Endothelial cell (in vitro differentiated cells): Measurements from ENCODE around the gene FOXO6. TPM values are rescaled to one million over a fixed set of nuclear protein-coding genes. Genes with fewer than 3 reads are reported as not detected.

ENCODE experiments used
- DNase-seq: peaks from one replicate; pipeline ENCODE4 v3.0.0; 2021; ENCODE audit warnings: low spot score
- H3K27ac Mint-ChIP-seq: one replicate; pipeline ENCODE4 v1.8.0; 2021; ENCODE audit warnings: mixed read lengths, inconsistent platforms; ENCODE audit not compliant: unreplicated experiment
- H3K27me3 Mint-ChIP-seq: one replicate; pipeline ENCODE4 v1.8.0; 2021; ENCODE audit warnings: mild to moderate bottlenecking, moderate library complexity, mixed read lengths, inconsistent platforms; ENCODE audit not compliant: unreplicated experiment
- H3K36me3 Mint-ChIP-seq: one replicate; pipeline ENCODE4 v1.8.0; 2021; ENCODE audit warnings: mild to moderate bottlenecking, low read depth, mixed read lengths, inconsistent platforms; ENCODE audit not compliant: unreplicated experiment
- H3K4me1 Mint-ChIP-seq: one replicate; pipeline ENCODE4 v1.8.0; 2021; ENCODE audit warnings: mild to moderate bottlenecking, mixed read lengths, inconsistent platforms; ENCODE audit not compliant: unreplicated experiment
- H3K4me3 Mint-ChIP-seq: one replicate; pipeline ENCODE4 v1.8.0; 2021; ENCODE audit warnings: mild to moderate bottlenecking, mixed read lengths, inconsistent platforms; ENCODE audit not compliant: unreplicated experiment
- H3K9me3 Mint-ChIP-seq: one replicate; pipeline ENCODE4 v1.8.0; 2021; ENCODE audit warnings: mixed read lengths, inconsistent platforms; ENCODE audit not compliant: unreplicated experiment
- total RNA-seq: library from RNA; stranded (reverse); fragmentation: NEBNext Ultra II Directional; extraction: Animal tissue kit (Norgen Biotek cat#: 25700); gene quantifications from one replicate; pipeline ENCODE4 v1.2.1, GENCODE V29; 2021; ENCODE audit not compliant: unreplicated experiment
- TF ChIP-seq, protein P1 (sequence below): fragments of 200-600 bp; sonication (generic); IDR thresholded peaks from one replicate; pipeline ENCODE4 v1.5.0; 2021; ENCODE audit warnings: antibody characterized with exemption; ENCODE audit not compliant: unreplicated experiment

Gene FOXO6
- total RNA-seq, 1 donor from 2014 or later: 0.23 TPM

GRCh38 chr1:41319106-41319755 is 42.0 kb upstream of the FOXO6 start:
- no peaks in the 10 kb centered on the region for H3K4me1 Mint-ChIP-seq
- H3K27me3 Mint-ChIP-seq: peaks cover 2% of the 10 kb centered on the region
- DNase-seq: no peak
- H3K27ac Mint-ChIP-seq: no peak overlapping the region
- no peaks in the 10 kb centered on the region for H3K36me3 Mint-ChIP-seq
- no peak overlapping the region for H3K4me3 Mint-ChIP-seq
- TF ChIP-seq, protein P1, sequence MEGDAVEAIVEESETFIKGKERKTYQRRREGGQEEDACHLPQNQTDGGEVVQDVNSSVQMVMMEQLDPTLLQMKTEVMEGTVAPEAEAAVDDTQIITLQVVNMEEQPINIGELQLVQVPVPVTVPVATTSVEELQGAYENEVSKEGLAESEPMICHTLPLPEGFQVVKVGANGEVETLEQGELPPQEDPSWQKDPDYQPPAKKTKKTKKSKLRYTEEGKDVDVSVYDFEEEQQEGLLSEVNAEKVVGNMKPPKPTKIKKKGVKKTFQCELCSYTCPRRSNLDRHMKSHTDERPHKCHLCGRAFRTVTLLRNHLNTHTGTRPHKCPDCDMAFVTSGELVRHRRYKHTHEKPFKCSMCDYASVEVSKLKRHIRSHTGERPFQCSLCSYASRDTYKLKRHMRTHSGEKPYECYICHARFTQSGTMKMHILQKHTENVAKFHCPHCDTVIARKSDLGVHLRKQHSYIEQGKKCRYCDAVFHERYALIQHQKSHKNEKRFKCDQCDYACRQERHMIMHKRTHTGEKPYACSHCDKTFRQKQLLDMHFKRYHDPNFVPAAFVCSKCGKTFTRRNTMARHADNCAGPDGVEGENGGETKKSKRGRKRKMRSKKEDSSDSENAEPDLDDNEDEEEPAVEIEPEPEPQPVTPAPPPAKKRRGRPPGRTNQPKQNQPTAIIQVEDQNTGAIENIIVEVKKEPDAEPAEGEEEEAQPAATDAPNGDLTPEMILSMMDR: no peak
- H3K9me3 Mint-ChIP-seq: no peaks in the 10 kb centered on the region

DNA sequence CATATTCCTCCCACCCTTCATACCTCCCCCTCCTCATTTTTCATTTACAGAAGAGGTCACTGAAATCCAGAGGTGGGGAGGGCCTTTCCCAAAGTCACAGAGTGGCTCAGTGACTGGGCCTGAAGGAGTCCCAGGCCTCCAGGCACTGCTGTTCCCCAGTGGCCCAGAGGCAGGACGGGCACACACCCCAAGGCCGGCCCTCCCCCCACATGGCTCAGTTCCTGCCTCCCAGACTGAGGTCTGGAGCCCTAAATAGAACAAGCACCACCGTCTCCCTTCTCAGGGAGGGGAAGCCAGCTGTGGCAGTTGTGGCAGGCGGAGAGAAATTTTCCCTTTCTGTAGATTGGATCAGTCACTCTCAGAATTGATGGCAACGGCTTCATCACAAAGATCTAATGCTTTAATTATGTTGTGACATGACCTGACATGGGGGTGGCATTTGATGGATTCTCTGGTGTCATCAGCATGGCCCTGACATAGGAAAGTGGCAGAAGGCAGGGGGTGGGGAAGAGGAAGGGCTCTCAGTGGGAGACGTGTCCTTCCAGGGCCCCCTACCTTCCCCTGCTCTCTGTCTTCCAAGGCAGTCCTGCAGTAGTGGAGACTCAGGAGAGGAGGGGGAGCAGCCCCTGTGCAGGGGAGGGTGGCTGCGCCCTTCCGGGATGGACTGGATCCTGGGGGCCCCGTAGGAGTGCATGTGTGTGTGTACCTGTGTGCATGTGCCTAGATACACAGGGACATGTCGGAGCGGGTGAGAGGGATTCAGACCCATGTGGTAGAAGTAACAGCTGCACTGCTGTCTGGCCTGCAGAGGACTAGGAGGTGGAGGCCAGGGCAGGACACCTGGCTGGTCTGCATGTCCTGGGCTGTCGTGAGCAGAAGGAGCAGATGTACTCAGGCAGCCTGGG is 41.2 kb upstream of the FOXO6 start:
- no peak overlapping the region for H3K4me3 Mint-ChIP-seq
- H3K27me3 Mint-ChIP-seq: peaks cover 2% of the 10 kb centered on the region
- TF ChIP-seq, protein P1: no peak
- H3K27ac Mint-ChIP-seq: no peak overlapping the region
- no peaks in the 10 kb centered on the region for H3K4me1 Mint-ChIP-seq
- H3K9me3 Mint-ChIP-seq: no peaks in the 10 kb centered on the region
- no peak for DNase-seq
- H3K36me3 Mint-ChIP-seq: no peaks in the 10 kb centered on the region

DNA sequence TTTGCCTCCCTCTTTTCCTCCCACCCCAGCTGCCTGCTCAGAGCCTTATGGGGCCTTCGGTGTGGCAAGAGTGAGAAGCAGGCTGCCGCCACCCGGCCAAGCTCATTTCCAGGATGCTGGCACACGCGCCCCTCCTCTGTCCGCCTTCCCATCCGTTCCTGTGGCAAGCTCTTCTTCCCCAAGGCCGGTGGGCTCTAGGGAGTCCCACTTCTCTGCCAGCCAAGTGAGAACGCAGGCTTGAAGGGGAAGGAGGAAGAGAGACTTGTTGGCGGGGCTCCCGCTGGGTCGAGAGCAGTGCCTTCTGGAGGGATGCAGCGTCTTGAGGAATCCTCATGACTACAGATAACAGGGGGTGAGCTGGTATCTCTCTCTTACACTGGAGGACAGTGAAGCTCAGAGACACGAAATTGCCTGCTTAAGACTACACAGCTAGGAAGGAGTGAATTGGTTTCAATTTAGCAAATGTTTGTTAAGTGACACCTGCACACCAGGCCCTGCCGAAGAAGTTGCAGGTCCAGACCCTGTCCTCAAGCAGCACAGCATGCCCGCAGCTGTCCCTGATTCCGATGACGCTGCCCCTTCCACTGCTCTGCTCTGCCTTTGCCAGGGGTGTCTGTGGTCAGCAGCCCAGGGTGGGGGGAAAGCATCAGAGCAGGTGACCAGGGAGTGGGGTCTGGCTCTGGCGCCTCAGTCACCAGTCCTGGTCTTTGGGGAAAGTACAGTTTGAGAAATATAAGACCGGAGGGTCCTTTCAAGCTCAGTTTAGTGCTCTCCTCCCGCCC is 40.1 kb upstream of the FOXO6 start:
- no peaks in the 10 kb centered on the region for H3K36me3 Mint-ChIP-seq
- DNase-seq: no peak
- no peaks in the 10 kb centered on the region for H3K9me3 Mint-ChIP-seq
- no peaks in the 10 kb centered on the region for H3K4me1 Mint-ChIP-seq
- H3K4me3 Mint-ChIP-seq: no peak overlapping the region
- peaks cover 2% of the 10 kb centered on the region for H3K27me3 Mint-ChIP-seq
- TF ChIP-seq, protein P1: no peak
- H3K27ac Mint-ChIP-seq: no peak overlapping the region

DNA sequence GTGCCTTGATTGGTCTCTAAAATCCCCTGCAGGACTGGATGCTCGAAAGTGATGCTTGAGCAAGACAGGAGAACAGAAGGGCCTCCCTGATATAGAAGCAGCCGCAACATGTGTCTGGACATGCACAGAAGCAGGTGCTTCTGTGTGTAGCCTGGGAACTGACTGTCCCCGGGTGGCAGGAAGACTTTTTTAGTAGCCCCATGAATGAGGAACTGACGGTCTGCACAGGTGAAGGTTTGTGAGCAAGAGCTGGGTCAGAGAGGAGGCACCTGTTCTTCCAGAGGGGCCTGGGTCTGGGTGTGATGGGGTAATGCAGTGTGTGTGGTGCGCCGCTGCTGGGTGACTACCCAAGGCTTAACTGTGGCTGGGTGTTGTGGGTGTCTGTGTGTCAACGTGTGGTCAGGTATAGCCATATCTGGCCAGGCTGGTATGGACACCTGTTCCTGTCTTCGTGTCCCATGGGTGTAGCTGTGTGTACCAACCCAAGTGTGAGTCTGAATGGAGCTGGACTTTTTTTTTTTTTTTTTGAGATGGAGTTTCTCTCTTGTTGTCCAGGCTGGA is 39.1 kb upstream of the FOXO6 start:
- H3K4me3 Mint-ChIP-seq: no peak overlapping the region

More for the DNA sequence above, 39.1 kb upstream of the FOXO6 start:
- H3K27me3 Mint-ChIP-seq: peaks cover 2% of the 10 kb centered on the region
- TF ChIP-seq, protein P1: no peak
- no peaks in the 10 kb centered on the region for H3K9me3 Mint-ChIP-seq
- no peaks in the 10 kb centered on the region for H3K4me1 Mint-ChIP-seq
- DNase-seq: no peak
- H3K27ac Mint-ChIP-seq: no peak overlapping the region
- H3K36me3 Mint-ChIP-seq: no peaks in the 10 kb centered on the region
